IMR-90 (cell line): ENCODE results near the gene SLC25A33. TPM values are rescaled to one million over a fixed set of nuclear protein-coding genes. Genes with fewer than 3 reads are reported as not detected.

ENCODE experiments used
- ATAC-seq: fragments of 200-7000 bp; cut with Tn5 transposase; 2 replicates; pipeline ENCODE4 v1.9.1; 2020; ENCODE audit warnings: low read depth, mild to moderate bottlenecking, moderate library complexity
- BruUV-seq: library from RNA; stranded (reverse); fragments of 400-500 nt; replicated peaks from 2 replicates; lab custom pipeline; 2021; lab: Mats Ljungman, UMichigan
- CTCF ChIA-PET: fragments of 300-600 bp; formaldehyde crosslinking; extraction: SDS; loops from one replicate; lab custom pipeline; 2021; ENCODE audit warnings: antibody characterized with exemption; lab: Yijun Ruan, JAX
- POLR2A ChIA-PET: fragments of 300-600 bp; sonication (Branson Sonifier 250); formaldehyde crosslinking; loops from one replicate; lab custom pipeline; 2022; ENCODE audit warnings: antibody characterized with exemption; ENCODE audit not compliant: unreplicated experiment; lab: Charles Lee
- DNase-seq: peaks from one replicate; pipeline ENCODE4 v3.0.0; 2013
- H2AFZ ChIP-seq: replicated peaks from 2 replicates; pipeline ENCODE3; 2013; ENCODE audit warnings: low read length, mild to moderate bottlenecking; ENCODE audit not compliant: poor library complexity
- H2AK5ac ChIP-seq: 2 replicates; pipeline ENCODE4 v1.6.1; 2013; ENCODE audit warnings: low read depth, low read length, inconsistent platforms
- H2AK9ac ChIP-seq: replicated peaks from 2 replicates; pipeline ENCODE3; 2013; ENCODE audit warnings: mild to moderate bottlenecking, low read depth, low read length, moderate library complexity; ENCODE audit not compliant: poor library complexity
- H2BK120ac ChIP-seq: 2 replicates; pipeline ENCODE4 v1.6.1; 2013; ENCODE audit warnings: low read depth, low read length, inconsistent platforms
- H2BK15ac ChIP-seq: 3 replicates; pipeline ENCODE4 v1.6.1; 2013; ENCODE audit warnings: low read depth, low read length, inconsistent platforms
- H2BK20ac ChIP-seq: 2 replicates; pipeline ENCODE4 v1.6.1; 2013; ENCODE audit warnings: low read depth, mild to moderate bottlenecking, inconsistent platforms, low read length, moderate library complexity
- H2BK5ac ChIP-seq: 2 replicates; pipeline ENCODE4 v1.6.1; 2013; ENCODE audit warnings: mild to moderate bottlenecking, low read depth, low read length, inconsistent platforms; ENCODE audit not compliant: poor library complexity, severe bottlenecking
- H3K14ac ChIP-seq: replicated peaks from 2 replicates; pipeline ENCODE4 v1.6.1; 2013; ENCODE audit warnings: low read depth, low read length, inconsistent platforms
- H3K18ac ChIP-seq: 2 replicates; pipeline ENCODE4 v1.6.1; 2013; ENCODE audit warnings: low read depth, low read length, control low read depth
- H3K23ac ChIP-seq: 2 replicates; pipeline ENCODE4 v1.6.1; 2013; ENCODE audit warnings: low read depth, low read length, inconsistent platforms
- H3K27ac ChIP-seq: 2 replicates; pipeline ENCODE4 v1.5.1; 2013; ENCODE audit warnings: mild to moderate bottlenecking, control low read depth, low read length; ENCODE audit not compliant: insufficient read depth
- H3K27me3 ChIP-seq: 2 replicates; pipeline ENCODE4 v1.6.1; 2013; ENCODE audit warnings: low read length; ENCODE audit not compliant: control insufficient read depth, insufficient read depth
- H3K36me3 ChIP-seq: 2 replicates; pipeline ENCODE4 v1.6.1; 2013; ENCODE audit warnings: low read length, mixed read lengths; ENCODE audit not compliant: control insufficient read depth, insufficient read depth
- H3K4ac ChIP-seq: 2 replicates; pipeline ENCODE4 v1.6.1; 2013; ENCODE audit warnings: low read depth, low read length, inconsistent platforms
- H3K4me1 ChIP-seq: 2 replicates; pipeline ENCODE4 v1.6.1; 2013; ENCODE audit warnings: low read length, mixed read lengths; ENCODE audit not compliant: control insufficient read depth, insufficient read depth
- H3K4me2 ChIP-seq: 2 replicates; pipeline ENCODE4 v1.6.1; 2013; ENCODE audit warnings: low read depth, mild to moderate bottlenecking, control low read depth, low read length, moderate library complexity
- H3K4me3 ChIP-seq: 2 replicates; pipeline ENCODE4 v1.5.1; 2013; ENCODE audit warnings: low read depth, mild to moderate bottlenecking, control low read depth, low read length, moderate library complexity; ENCODE audit not compliant: insufficient read depth
- H3K56ac ChIP-seq: 2 replicates; pipeline ENCODE4 v1.6.1; 2013; ENCODE audit warnings: low read length, inconsistent platforms; ENCODE audit not compliant: insufficient read depth; ENCODE audit errors: extremely low read depth
- H3K79me1 ChIP-seq, 2 experiments: 2 replicates each; pipeline ENCODE4 v1.6.1; 2013; ENCODE audit warnings: low read length in 2 of 2, inconsistent platforms in 1 of 2, low read depth in 1 of 2
- H3K9ac ChIP-seq: 2 replicates; pipeline ENCODE4 v1.6.1; 2013; ENCODE audit warnings: low read depth, low read length, control low read depth
- H3K9me1 ChIP-seq: 2 replicates; pipeline ENCODE4 v1.6.1; 2013; ENCODE audit warnings: low read length, inconsistent platforms; ENCODE audit not compliant: insufficient read depth
- H3K9me3 ChIP-seq: 2 replicates; pipeline ENCODE4 v1.6.1; 2013; ENCODE audit warnings: low read length; ENCODE audit not compliant: control insufficient read depth, insufficient read depth
- H4K20me1 ChIP-seq: 2 replicates; pipeline ENCODE4 v1.6.1; 2013; ENCODE audit warnings: low read length, inconsistent platforms; ENCODE audit not compliant: insufficient read depth
- H4K5ac ChIP-seq: 2 replicates; pipeline ENCODE4 v1.6.1; 2013; ENCODE audit warnings: mild to moderate bottlenecking, low read depth, low read length, control low read depth
- H4K8ac ChIP-seq, 2 experiments: 2 replicates each; pipeline ENCODE4 v1.6.1; 2013; ENCODE audit warnings: low read depth in 2 of 2, low read length in 2 of 2, control low read depth in 1 of 2, inconsistent platforms in 1 of 2
- H4K91ac ChIP-seq: 2 replicates; pipeline ENCODE4 v1.6.1; 2013; ENCODE audit warnings: low read depth, low read length, inconsistent platforms; ENCODE audit not compliant: insufficient read depth
- BHLHE40 ChIP-seq: fragments of 150-350 bp; IDR thresholded peaks from 2 replicates; pipeline ENCODE4 v1.6.1; 2016; ENCODE audit warnings: mild to moderate bottlenecking, low read depth, low read length
- CEBPB ChIP-seq: IDR thresholded peaks from 2 replicates; pipeline ENCODE4 v1.6.1; 2012; ENCODE audit warnings: low read depth, low read length, improper control_type of control experiment
- CHD1 ChIP-seq: IDR thresholded peaks from 2 replicates; pipeline ENCODE4 v1.6.1; 2012; ENCODE audit warnings: low read depth, low read length, improper control_type of control experiment
- CTCF ChIP-seq: conservative IDR thresholded peaks from 2 replicates; pipeline ENCODE4 v1.5.1; 2012; ENCODE audit warnings: mild to moderate bottlenecking, low read depth, low read length, improper control_type of control experiment
- FOS ChIP-seq: fragments of 150-350 bp; IDR thresholded peaks from 2 replicates; pipeline ENCODE4 v1.6.1; 2016; ENCODE audit warnings: low read depth, low read length
- MAFK ChIP-seq: IDR thresholded peaks from 2 replicates; pipeline ENCODE4 v1.6.1; 2012; ENCODE audit warnings: low read depth, low read length, improper control_type of control experiment
- MXI1 ChIP-seq: IDR thresholded peaks from 2 replicates; pipeline ENCODE4 v1.6.1; 2012; ENCODE audit warnings: low read depth, mild to moderate bottlenecking, low read length, moderate library complexity, borderline replicate concordance
- NFE2L2 ChIP-seq: fragments of 150-350 bp; IDR thresholded peaks from 2 replicates; pipeline ENCODE4 v1.6.1; 2016; ENCODE audit warnings: low read depth, mild to moderate bottlenecking, low read length
- POLR2A ChIP-seq: IDR thresholded peaks from 2 replicates; pipeline ENCODE4 v1.6.1; 2012; ENCODE audit warnings: mild to moderate bottlenecking, low read depth, low read length
- RAD21 ChIP-seq: IDR thresholded peaks from 2 replicates; pipeline ENCODE4 v1.6.1; 2012; ENCODE audit warnings: low read length, improper control_type of control experiment
- RCOR1 ChIP-seq: IDR thresholded peaks from 2 replicates; pipeline ENCODE4 v1.6.1; 2012; ENCODE audit warnings: mild to moderate bottlenecking, low read length, improper control_type of control experiment; ENCODE audit not compliant: insufficient replicate concordance
- RFX5 ChIP-seq: IDR thresholded peaks from 2 replicates; pipeline ENCODE4 v1.8.0; 2012; ENCODE audit warnings: low read depth, mild to moderate bottlenecking, low read length, moderate library complexity
- SMC3 ChIP-seq: fragments of 150-350 bp; IDR thresholded peaks from 2 replicates; pipeline ENCODE4 v1.6.1; 2016; ENCODE audit warnings: low read depth, mild to moderate bottlenecking, antibody characterized with exemption, low read length, moderate library complexity
- WGBS, 2 experiments: methylation state at CpG; one replicate each; pipeline versions ENCODE4 v1.1.5 to v1.1.7; 2013; ENCODE audit warnings: missing lambda C conversion rate in 2 of 2; ENCODE audit not compliant: insufficient read length in 1 of 2; ENCODE audit errors: extremely low coverage in 2 of 2; 5-methylcytosine and 5-hydroxymethylcytosine counted together
- dilution Hi-C: fragments of 300-500 bp; cut with HindIII; formaldehyde crosslinking; loops from one replicate; pipeline ENCODE4 v1.14.3; 2018; ENCODE audit warnings: low sequenced_read_pairs; ENCODE audit not compliant: unreplicated experiment
- in situ Hi-C: fragments of 300-500 bp; cut with MboI; formaldehyde crosslinking; loops from 3 replicates; pipeline ENCODE4 v1.14.3; 2019; ENCODE audit warnings: low sequenced_read_pairs, inconsistent platforms, mixed read lengths
- intact Hi-C: fragments of 100-400 bp; cut with micrococcal nuclease; formaldehyde crosslinking; loops from 2 replicates; pipeline ENCODE4 v1.10.0; 2022
- polyA plus RNA-seq, 3 experiments: library from polyadenylated mRNA; depleted of rRNA; stranded (reverse); fragments of >200 nt; gene quantifications; 2 replicates each; pipeline ENCODE4 v1.2.3, GENCODE V29; 2012; ENCODE audit warnings: low replicate concordance in 1 of 3
- total RNA-seq: library from RNA; depleted of rRNA; stranded (reverse); fragments of >200 nt; gene quantifications from 2 replicates; pipeline ENCODE4 v1.2.3, GENCODE V29; 2012
- TF ChIP-seq, protein P1 (sequence below): fragments of 150-350 bp; IDR thresholded peaks from 2 replicates; pipeline ENCODE4 v1.6.1; 2017; ENCODE audit warnings: mild to moderate bottlenecking, antibody characterized with exemption, low read length, low read depth
- TF ChIP-seq, protein P2 (sequence below): fragments of 150-350 bp; IDR thresholded peaks from 2 replicates; pipeline ENCODE4 v1.6.1; 2016; ENCODE audit warnings: low read depth, mild to moderate bottlenecking, low read length, moderate library complexity, borderline replicate concordance

Gene SLC25A33
- total and polyA plus RNA-seq, 2 of the 4 experiments (the other 2 are of a cell fraction), result 2.5 to 3.0 TPM

DNA sequence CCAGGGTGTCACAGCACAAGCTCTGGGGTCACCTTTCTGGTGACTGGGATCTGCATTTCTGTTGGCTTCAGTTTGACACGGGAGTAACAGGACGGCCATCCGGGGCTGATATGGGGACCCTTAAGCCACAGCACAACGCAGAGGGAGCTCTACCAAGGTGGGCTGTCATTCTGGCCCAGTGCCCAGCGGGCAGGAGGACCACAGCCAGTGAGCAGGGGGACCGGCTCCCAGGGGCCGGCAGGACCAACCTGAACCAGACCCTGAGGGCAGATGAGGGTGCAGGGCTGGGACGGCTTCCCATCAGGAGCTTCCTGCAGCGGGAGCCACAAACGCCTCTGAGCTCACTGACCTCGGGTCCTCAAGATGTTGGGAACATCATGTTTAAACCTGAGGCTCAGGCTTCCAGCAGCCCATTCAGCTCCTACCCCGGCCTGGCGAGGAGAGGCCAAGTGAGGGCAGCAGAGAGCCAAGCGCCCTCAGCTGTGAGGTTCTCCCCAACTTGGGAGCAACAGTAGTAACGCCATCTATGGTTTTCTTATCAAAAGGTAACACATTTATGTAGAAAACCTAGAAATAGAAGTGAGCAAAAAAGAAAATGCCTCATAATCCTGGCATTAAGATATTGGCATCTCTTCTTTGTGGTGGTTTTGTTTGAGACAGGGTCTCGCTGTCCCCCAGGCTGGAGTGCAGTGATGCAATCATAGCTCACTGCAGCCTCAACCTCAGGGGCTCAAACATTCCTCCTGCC, 76.2 kb downstream of the SLC25A33 start:
- TF ChIP-seq NFE2L2, result no peak
- TF ChIP-seq, protein P1, sequence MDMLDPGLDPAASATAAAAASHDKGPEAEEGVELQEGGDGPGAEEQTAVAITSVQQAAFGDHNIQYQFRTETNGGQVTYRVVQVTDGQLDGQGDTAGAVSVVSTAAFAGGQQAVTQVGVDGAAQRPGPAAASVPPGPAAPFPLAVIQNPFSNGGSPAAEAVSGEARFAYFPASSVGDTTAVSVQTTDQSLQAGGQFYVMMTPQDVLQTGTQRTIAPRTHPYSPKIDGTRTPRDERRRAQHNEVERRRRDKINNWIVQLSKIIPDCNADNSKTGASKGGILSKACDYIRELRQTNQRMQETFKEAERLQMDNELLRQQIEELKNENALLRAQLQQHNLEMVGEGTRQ, result no peak
- peak; percentile 60 for TF ChIP-seq CTCF
- no peak for TF ChIP-seq MXI1
- TF ChIP-seq BHLHE40, result no peak
- TF ChIP-seq, protein P2, sequence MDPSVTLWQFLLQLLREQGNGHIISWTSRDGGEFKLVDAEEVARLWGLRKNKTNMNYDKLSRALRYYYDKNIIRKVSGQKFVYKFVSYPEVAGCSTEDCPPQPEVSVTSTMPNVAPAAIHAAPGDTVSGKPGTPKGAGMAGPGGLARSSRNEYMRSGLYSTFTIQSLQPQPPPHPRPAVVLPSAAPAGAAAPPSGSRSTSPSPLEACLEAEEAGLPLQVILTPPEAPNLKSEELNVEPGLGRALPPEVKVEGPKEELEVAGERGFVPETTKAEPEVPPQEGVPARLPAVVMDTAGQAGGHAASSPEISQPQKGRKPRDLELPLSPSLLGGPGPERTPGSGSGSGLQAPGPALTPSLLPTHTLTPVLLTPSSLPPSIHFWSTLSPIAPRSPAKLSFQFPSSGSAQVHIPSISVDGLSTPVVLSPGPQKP, result no peak
- TF ChIP-seq MAFK, result no peak
- TF ChIP-seq FOS, result no peak
- TF ChIP-seq RCOR1, result no peak
- no peak for TF ChIP-seq CHD1
- TF ChIP-seq CEBPB, result peak; percentile 40; the same call in 1 of the 2 replicates
- TF ChIP-seq POLR2A, result no peak
- TF ChIP-seq RAD21, result peak; percentile 53
- no peak for TF ChIP-seq RFX5
- TF ChIP-seq SMC3, result peak; percentile 42; the same call in 1 of the 2 replicates
- H3K14ac ChIP-seq, result no peak overlapping the region
- CTCF ChIA-PET, result interaction anchor here (0.5 to 1.5 kb wide), 6 partner anchors 23 to 254 kb away, joined by 3 to 5 read pairs (median 4); no protein-coding TSS in a partner anchor
- no peak overlapping the region for H2AFZ ChIP-seq
- peak; percentile 43 for DNase-seq
- in situ Hi-C loops (no loop called here), dilution Hi-C loops (no loop called here), intact Hi-C loops (no loop called here)
- no peaks in the 10 kb centered on the region for H3K79me1 ChIP-seq
- H4K5ac ChIP-seq, result no peak overlapping the region
- H4K8ac ChIP-seq, result no peak overlapping the region
- peak; percentile 97 for ATAC-seq
- H3K4me3 ChIP-seq, result no peak overlapping the region
- POLR2A ChIA-PET, result no interaction called here
- H2BK5ac ChIP-seq, result no peak overlapping the region
- H3K4ac ChIP-seq, result no peak overlapping the region
- H3K36me3 ChIP-seq, result peaks cover 13% of the 10 kb centered on the region
- no peaks in the 10 kb centered on the region for H3K9me1 ChIP-seq
- 84% methylated on average over 8 of the region's 16 CpGs; no CpG with 5 or more reads in 1 of the 2 experiments for WGBS, 2 experiments
- no peak overlapping the region for H3K18ac ChIP-seq
- no peaks in the 10 kb centered on the region for H3K9me3 ChIP-seq
- no peak overlapping the region for H3K27ac ChIP-seq
- H4K91ac ChIP-seq, result no peak overlapping the region
- no peak overlapping the region for H2AK5ac ChIP-seq
- BruUV-seq, result no TSS peak
- H2BK15ac ChIP-seq, result no peak overlapping the region
- no peak overlapping the region for H3K4me2 ChIP-seq
- H3K27me3 ChIP-seq, result no peaks in the 10 kb centered on the region
- no peaks in the 10 kb centered on the region for H4K20me1 ChIP-seq
- no peak overlapping the region for H3K23ac ChIP-seq
- no peak overlapping the region for H3K56ac ChIP-seq
- no peak overlapping the region for H2BK120ac ChIP-seq
- no peak overlapping the region for H3K9ac ChIP-seq
- no peak overlapping the region for H2AK9ac ChIP-seq
- no peak overlapping the region for H2BK20ac ChIP-seq
- no peaks in the 10 kb centered on the region for H3K4me1 ChIP-seq
